GM18873 (cell line): ENCODE measurements around the gene INSIG1.

ENCODE experiments used
- ATAC-seq: cut with Tn5 transposase; IDR thresholded peaks from one replicate; pipeline ENCODE4 v1.9.1; 2021; ENCODE audit warnings: mild to moderate bottlenecking, moderate library complexity, moderate number of reproducible peaks; ENCODE audit not compliant: unreplicated experiment, low FRiP score

INSIG1 gene

GRCh38 chr7:155297517-155298287 is at the start of gene INSIG1:
Gene INSIG1, plus strand, starts transcription at chr7:155297878. Its CDS starts 408 bp downstream, at chr7:155298286.
- peak; percentile 42 for ATAC-seq

GRCh38 chr7:155248366-155248756 is 49.3 kb upstream of the INSIG1 start:
- ATAC-seq = no peak

GRCh38 chr7:155251831-155252230 is 45.8 kb upstream of the INSIG1 start:
- no peak for ATAC-seq

- no peak for ATAC-seq
Measured at GRCh38 chr7:155252444-155252887, 45.2 kb upstream of the INSIG1 start.

GRCh38 chr7:155252892-155253501 is 44.7 kb upstream of the INSIG1 start:
- no peak for ATAC-seq

- ATAC-seq = no peak
Measured at GRCh38 chr7:155254018-155254417, 43.7 kb upstream of the INSIG1 start.

- ATAC-seq = no peak
Measured at GRCh38 chr7:155255071-155255470, 42.6 kb upstream of the INSIG1 start.

GRCh38 chr7:155255621-155256020 is 42.1 kb upstream of the INSIG1 start:
- ATAC-seq = no peak

- ATAC-seq = no peak
Measured at GRCh38 chr7:155256081-155256760, 41.5 kb upstream of the INSIG1 start.

- ATAC-seq = no peak
Measured at GRCh38 chr7:155256761-155257481, 40.8 kb upstream of the INSIG1 start.

- no peak for ATAC-seq
Measured at GRCh38 chr7:155257482-155258225, 40.0 kb upstream of the INSIG1 start.

GRCh38 chr7:155258226-155258560 is 39.5 kb upstream of the INSIG1 start:
- ATAC-seq = no peak

GRCh38 chr7:155259866-155260497 is 37.7 kb upstream of the INSIG1 start:
- no peak for ATAC-seq

GRCh38 chr7:155260498-155260872 is 37.2 kb upstream of the INSIG1 start:
- ATAC-seq = no peak

- no peak for ATAC-seq
Measured at GRCh38 chr7:155261031-155261985, 36.4 kb upstream of the INSIG1 start.

GRCh38 chr7:155262031-155262430 is 35.6 kb upstream of the INSIG1 start:
- no peak for ATAC-seq

GRCh38 chr7:155263051-155263450 is 34.6 kb upstream of the INSIG1 start:
- ATAC-seq = no peak

- no peak for ATAC-seq
Measured at GRCh38 chr7:155263581-155264143, 34.0 kb upstream of the INSIG1 start.
